Measurements from ENCODE around the gene BAIAP2L1.
"Not testable (repeated sequence)": the region's sequence is repeated elsewhere in the genome, so short reads cannot be mapped to it uniquely, and the experiment has no call there.

Gene BAIAP2L1

DNA sequence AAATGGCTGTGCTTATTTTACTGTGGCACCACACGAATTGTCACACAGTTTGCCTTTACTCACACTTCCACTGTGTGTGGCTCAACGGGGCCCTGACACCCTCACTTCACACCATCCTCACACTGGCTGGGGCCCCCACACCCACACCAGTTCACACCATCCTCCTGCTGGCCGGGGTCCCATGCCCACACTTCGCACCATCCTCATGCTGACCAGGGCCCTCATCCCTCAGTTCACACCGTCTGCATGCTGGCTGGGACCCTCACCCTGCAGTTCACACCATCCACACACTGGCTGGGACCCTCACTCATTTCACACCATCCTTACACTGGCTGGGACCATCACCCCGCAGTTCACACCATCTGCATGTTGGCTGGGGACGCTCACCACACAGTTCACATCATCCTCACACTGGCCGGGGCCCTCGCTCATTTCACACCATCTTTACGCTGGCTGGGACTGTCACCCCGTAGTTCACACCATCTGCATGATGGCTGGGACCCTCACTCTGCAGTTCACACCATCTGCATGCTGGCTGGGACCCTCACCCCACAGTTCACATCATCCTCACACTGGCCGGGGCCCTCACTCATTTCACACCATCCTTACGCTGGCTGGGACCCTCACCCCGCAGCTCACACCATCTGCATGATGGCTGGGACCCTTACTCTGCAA lies 83.4 kb downstream of the BAIAP2L1 start:
- DNase-seq: no peak

DNA sequence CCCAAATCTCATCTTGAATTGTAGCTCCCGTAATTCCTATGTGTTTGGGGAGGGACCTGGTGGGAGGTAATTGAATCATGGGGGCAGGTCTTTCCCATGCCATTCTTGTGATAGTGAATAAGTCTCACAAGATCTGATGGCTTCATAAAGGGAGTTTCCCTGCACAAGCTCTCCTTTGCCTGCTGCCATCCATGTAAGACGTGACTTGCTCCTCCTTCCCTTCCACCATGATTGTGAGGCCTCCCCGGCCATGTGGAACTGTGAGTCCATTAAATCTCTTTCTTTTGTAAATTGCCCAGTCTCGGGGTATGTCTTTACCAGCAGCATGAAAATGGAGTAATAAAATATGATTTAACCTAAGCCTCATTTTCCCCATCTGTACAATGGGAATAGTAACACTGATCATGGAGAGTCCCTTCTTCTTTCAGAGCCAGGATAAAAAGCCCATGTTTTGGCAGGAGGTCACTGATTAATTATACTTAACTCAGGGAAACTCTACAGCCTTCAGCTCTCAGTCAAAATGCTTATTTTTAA lies 84.8 kb downstream of the BAIAP2L1 start:
- DNase-seq: not testable (repeated sequence)

GRCh38 chr7:98315318-98315993 lies 85.4 kb downstream of the BAIAP2L1 start:
- no peak for DNase-seq

DNA sequence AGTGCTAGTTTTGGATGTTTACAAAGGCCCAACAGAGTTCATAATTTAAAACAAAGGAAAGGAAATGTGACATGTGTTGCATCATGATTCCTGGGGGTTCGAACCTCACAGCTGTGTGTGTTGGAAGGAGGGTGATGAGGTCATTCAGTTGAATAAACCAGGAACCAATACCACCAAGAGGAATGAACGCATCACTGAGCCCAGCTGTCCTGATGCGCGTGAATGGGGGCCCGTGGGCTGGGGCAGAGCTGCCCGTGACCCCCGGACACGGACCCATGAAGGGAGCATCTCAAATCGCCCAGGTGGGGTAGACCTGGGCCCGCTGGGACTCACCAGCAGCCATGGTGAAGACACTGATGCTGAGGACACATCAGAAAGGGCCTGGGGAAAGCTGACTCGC lies 86.4 kb downstream of the BAIAP2L1 start:
- DNase-seq: no peak

- DNase-seq: no peak
These were observed 88.7 kb downstream of the BAIAP2L1 start for GRCh38 chr7:98312201-98312600.

- no peak for DNase-seq
These were observed 91.3 kb downstream of the BAIAP2L1 start for GRCh38 chr7:98309566-98309965.

GRCh38 chr7:98307971-98308466 lies 92.9 kb downstream of the BAIAP2L1 start:
- DNase-seq: no peak

DNA sequence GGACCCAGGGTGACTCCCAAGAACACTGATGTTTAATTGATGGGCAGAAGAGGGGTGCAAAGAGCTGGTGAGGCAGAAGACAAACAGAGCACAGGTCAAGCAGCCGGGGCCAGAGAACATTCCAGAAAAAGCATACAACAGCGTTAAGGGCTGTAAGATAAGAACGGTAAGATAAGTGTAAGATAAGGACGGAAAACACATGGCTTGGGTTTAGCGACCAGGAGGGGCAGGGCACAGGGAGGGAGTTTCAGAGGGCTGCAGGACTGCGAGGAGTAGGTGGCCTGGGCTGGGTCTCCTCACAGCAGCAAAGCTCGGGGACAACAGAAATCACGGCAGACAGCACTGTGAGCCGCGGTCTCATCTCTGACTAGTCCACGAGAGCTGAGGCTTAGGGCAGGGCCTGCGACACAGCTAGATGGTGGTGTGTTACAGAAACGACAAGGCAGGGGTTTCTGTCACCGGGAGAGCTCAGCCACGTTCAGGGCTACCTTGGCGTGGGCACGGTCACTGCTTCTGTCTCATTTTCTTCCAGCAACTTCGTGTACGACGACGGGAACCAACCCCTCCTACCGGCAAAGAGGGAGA lies 94.8 kb downstream of the BAIAP2L1 start:
- DNase-seq: no peak

DNA sequence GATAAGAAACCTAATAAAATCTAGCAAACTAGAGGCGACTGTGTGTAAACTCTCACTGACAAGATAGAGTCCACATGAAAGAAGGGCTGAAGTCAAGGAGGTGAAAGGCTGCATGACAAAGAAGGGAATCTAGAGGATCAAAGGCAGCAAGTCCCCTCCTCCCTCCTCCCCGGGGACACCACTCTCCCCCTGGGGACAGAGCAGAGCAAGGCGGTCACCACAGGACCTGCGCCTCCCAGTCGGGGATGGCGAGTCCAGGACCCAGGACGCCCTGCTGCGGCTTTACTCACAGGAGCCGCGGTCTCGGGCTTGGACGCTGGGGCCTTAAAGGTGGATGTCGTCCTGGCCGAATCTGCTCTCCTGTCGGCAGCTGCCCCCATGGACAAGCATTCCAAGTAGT lies 97.0 kb downstream of the BAIAP2L1 start:
- DNase-seq: no peak

DNA sequence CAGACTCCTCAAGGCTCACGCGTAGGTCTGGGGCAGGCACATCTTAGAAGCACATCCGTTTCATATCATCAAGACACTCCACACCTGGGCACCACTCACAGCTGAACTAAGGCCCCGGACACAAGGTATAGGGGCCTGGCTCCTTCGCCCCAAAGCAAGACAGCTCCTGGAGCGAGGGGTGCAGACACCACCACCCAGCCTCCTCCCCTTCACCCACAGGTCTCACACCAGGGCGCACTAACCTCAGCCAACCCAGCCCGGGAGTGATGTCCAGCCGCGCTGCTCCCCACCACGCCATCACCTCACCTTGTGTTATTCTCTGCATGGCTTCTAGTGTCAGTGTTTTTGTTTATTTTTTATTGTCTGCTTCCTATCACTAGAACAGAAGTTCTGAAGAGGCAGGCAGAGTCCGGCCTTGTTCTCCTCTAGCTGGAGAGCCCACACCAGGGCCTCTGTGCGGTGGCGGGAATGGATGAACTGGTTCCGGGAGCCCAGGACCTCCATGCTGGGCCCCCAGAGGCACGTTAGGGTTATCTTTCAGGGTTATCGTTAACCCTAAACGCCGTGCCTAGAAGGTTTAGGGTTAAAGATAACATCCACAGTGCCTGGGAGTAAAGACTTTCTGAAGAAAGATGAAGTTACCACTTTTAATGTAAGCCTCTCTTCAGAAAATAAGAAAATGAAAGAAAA lies 97.6 kb downstream of the BAIAP2L1 start:
- no peak for DNase-seq

GRCh38 chr7:98301693-98302470 lies 99.0 kb downstream of the BAIAP2L1 start:
- DNase-seq: no peak

GRCh38 chr7:98300595-98301372 lies 100.1 kb downstream of the BAIAP2L1 start:
- DNase-seq: no peak

DNA sequence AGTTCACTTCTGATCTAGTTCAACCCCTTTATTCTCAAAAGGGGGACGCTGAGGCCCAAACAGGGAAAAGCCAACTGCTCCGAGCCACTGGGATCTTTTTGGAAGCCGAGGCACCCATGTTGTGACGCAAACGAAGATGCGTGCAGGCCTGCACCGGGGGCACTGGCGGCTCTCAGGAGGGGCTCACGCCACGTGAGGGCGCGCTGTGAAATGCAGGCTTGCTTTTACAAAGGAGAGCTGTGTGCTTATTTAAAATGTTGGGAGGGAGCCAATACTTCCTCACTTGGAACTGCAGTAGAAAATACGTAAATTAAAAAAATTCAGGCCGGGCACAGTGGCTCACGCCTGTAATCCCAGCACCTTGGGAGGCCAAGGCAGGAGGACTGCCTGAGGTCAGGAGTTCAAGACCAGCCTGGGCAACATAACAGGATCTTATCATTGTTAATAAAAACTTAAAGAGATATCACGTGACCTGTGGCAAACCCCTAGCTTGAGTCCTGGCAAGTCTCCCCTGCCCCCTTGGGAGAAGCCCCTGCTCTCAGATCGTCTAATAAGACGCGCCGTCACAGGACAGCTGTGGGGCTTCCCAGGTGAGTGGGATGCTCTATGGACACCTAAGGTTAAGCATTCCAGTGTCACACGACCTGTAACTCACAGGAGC lies 103.1 kb downstream of the BAIAP2L1 start:
- no peak for DNase-seq

DNA sequence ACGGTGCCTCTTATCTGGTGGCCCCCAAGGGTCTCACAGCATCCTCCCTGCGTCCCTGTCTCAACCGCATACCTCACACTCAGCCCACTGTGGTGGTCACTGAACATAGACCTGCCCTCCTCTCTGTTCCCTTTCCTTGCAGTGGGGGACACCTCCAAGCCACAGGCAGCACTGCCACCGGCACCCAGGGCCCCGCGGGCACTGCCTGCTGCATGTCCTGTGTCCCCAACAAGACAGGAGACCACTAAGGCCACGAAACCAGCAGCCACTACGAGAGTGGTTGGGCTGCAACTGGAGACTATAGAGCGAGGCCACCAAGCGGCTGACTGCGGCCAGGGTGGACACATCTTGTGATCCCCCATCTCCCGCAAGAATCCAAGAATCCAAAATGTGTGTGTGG lies 104.1 kb downstream of the BAIAP2L1 start:
- no peak for DNase-seq

DNA sequence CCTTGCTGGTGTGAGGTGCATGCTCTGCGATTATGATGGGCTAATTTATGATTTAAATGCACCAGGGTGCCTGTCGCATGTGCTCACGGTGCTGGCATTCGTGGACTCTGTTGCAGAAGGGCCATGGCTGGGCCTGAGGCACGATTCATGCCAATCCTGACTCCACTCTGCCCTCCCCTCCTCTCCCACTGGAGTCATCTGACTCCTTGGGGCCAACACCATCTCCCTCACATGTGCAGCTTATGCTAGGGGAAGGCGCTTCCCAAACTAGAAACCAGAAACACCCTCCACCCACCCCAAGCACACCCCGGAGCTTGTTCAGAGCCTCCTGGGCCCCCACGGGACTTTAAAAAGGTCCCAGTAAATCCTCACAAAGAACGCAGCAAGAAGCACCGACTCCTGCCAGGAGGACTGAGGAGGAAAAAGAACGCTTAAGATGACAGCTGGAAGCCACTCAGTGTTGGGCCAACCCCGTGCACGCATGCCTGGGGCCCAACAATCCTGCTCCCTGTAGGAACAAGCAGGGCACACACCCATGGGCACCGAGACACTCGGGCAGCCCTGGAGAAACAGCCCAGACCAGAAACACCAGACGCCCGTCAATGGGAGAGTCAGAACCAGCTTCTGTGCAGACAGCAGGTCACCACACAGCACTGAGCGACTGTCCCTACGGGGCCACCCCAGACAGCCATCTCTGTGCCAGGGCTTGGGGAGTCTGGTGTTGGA lies 105.3 kb downstream of the BAIAP2L1 start:
- no peak for DNase-seq

DNA sequence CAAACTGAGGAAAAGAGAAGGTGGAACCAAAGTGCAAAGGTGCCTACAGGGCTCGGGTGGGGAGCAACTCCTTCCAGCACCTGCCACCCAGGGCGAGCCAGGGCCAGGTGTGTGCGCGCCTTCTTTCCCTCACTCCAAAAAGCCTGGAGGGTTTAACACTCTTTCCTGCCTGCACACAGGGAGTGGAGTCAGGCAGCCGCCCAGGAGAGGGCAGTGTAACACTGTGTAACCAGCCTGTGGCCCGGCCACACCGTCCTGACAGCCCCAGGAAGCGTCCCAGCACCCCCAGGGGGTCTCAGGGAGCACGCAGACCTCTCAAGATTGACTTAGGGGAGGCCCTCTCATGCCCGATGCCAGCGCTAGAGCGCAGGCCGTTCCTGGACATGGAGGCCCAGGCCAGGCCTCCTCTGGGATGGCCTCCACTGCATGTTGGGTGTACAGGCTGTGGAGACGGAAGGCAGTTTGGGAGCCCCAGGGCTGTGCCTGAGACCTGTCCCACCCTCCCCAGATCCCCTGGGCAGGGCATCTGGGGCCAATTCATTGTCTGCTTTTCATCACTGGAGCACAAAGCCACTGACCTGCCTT lies 106.0 kb downstream of the BAIAP2L1 start:
- peak; percentile 51 for DNase-seq

DNA sequence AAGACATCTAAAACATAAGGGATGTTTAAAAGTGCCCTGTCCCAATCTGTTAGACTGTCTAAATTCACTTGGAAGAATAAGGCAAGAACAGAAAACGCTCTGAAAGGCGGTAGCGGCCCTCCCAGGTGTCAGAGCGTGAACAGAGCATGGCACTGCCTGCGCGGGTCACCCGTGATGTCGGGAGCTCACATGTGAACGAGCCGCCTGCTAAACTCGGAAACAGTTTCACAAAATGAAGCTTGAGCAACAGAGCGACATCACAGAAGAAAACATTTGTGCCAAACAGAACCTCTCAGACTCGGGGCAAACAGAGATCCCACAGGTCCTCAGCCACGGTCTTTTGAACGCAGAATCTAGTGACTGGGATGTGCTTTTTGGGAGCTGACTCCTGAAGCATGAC lies 106.6 kb downstream of the BAIAP2L1 start:
- no peak for DNase-seq

- no peak for DNase-seq
These were observed 107.1 kb downstream of the BAIAP2L1 start for GRCh38 chr7:98293746-98294145.

- no peak for DNase-seq
These were observed 107.6 kb downstream of the BAIAP2L1 start for GRCh38 chr7:98293265-98293664.

DNA sequence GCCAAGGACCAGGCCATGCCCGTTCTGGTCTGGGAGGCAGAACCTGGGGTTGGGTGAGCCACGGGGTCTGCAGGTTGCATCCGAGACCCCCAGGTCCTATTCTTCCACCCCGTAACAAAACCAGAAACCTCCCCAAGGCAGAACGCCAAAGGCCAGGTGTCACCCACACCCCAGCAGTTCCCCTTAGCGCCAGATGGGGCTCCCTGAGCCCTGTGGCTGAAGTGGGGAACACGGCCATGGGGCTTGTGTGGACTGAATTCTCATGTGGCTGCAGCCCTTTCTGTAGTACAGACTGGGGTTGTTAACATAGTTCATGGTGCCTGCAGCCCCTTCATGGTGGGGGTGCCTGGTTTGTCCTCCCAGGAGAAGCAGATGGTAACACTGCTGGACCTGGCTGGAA lies 109.2 kb downstream of the BAIAP2L1 start:
- DNase-seq: no peak

Data from EL (cell line).